Tibial nerve (tissue), 4 donors: Measurements from ENCODE around the gene STARD13. TPM values are rescaled to one million over a fixed set of nuclear protein-coding genes. Genes with fewer than 3 reads are reported as not detected.

Experiments
- DNase-seq, 2 donors: peaks; one replicate each; pipeline ENCODE4 v3.0.0-alpha.2; 2019; ENCODE audit warnings: low spot score in 2 of 2
- H3K27ac ChIP-seq, 4 donors: fragments of 200-600 bp; sonication (generic) in 3 of 4; one replicate each; pipeline ENCODE4 v1.5.1; 2017 to 2019; ENCODE audit warnings: mild to moderate bottlenecking in 1 of 4
- H3K27me3 ChIP-seq, 2 donors: fragments of 200-600 bp; sonication (generic) in 1 of 2; one replicate each; pipeline versions ENCODE4 v1.5.1 to v1.6.0; 2017 to 2019
- H3K36me3 ChIP-seq, 3 donors: fragments of 200-600 bp; sonication (generic); one replicate each; pipeline ENCODE4 v1.5.1; 2018 to 2019
- H3K4me1 ChIP-seq, 4 donors: fragments of 200-600 bp; sonication (generic) in 3 of 4; one replicate each; pipeline ENCODE4 v1.5.1; 2017 to 2019
- H3K4me3 ChIP-seq, 4 donors: fragments of 200-600 bp; sonication (generic) in 3 of 4; one replicate each; pipeline ENCODE4 v1.5.1; 2017 to 2019; ENCODE audit warnings: mild to moderate bottlenecking in 1 of 4, moderate library complexity in 1 of 4
- H3K9me3 ChIP-seq, 4 donors: fragments of 200-600 bp; sonication (generic) in 3 of 4; one replicate each; pipeline ENCODE4 v1.5.1; 2017 to 2019
- CTCF ChIP-seq, 5 experiments: fragments of 200-600 bp in 3 of 5; fragments of 450-650 bp in 2 of 5; sonication (generic) in 3 of 5; IDR thresholded peaks; one replicate each; pipeline ENCODE4 v1.5.1; 2016 to 2019; ENCODE audit warnings: antibody characterized with exemption in 5 of 5, mild to moderate bottlenecking in 3 of 5, moderate library complexity in 2 of 5
- EP300 ChIP-seq, 2 donors: sonication (generic); formaldehyde crosslinking; IDR thresholded peaks; one replicate each; pipeline ENCODE4 v1.6.1; 2017; ENCODE audit warnings: antibody characterized with exemption in 2 of 2, mild to moderate bottlenecking in 1 of 2
- POLR2A ChIP-seq, 2 donors: fragments of 450-650 bp; IDR thresholded peaks; one replicate each; pipeline ENCODE4 v1.6.1; 2017; ENCODE audit warnings: antibody characterized with exemption in 2 of 2, mild to moderate bottlenecking in 2 of 2, moderate library complexity in 2 of 2
- WGBS, 2 donors: methylation state at CpG; one replicate each; pipeline ENCODE4 v1.1.5; 2018; 5-methylcytosine and 5-hydroxymethylcytosine counted together
- total RNA-seq, 4 donors: library from RNA; depleted of rRNA; stranded (reverse); fragments of >200 nt; gene quantifications; one replicate each; pipeline ENCODE4 v1.1.0, GENCODE V29; 2016

STARD13 gene
- total RNA-seq, 4 donors from 2014 or later, result 52.7 to 125 (median 80.0) TPM

DNA sequence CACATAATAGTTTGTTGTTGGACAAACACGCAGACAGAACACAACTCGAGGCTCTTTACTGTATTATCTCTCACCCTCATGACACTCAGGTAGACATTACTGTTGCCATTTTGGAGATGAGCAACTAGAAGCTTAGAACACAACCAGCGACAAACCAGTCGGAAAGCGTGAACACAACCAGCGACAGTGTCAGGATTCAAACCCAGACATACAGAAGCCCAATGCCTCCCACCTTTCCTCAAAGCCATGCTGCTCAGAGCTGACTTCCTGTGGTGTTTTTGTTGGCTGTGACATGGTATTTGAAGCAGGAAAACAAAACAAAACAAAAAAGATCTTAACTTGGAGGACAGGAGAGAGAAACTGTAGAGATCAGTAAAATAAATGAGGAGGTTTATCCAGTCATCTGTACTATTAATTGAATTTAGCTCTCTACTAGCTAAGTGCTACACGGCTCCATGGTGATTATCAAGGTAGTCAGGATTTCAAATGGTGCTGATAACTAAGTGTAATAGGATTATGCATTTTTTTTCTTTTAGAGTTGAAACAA lies 92.1 kb downstream of the STARD13 start:
- peak overlapping the region in 3 of 4 donors; percentile 34 to 87 (median 84) for H3K27ac ChIP-seq
- no peak for TF ChIP-seq POLR2A (IDR thresholded peaks at IDR 0.05)
- no peak for TF ChIP-seq EP300 (IDR thresholded peaks at IDR 0.05)
- no peak for TF ChIP-seq CTCF (IDR thresholded peaks at IDR 0.05)
- no peaks in the 10 kb centered on the region for H3K36me3 ChIP-seq
- H3K27me3 ChIP-seq, result no peaks in the 10 kb centered on the region
- no peaks in the 10 kb centered on the region for H3K9me3 ChIP-seq
- H3K4me3 ChIP-seq, result no peak overlapping the region
- 67 to 68% methylated on average over 7 of the region's 7 CpGs for WGBS, 2 donors
- H3K4me1 ChIP-seq, result peaks cover 0 to 97% (median 41%) of the 10 kb centered on the region in 4 donors
- no peak for DNase-seq

DNA sequence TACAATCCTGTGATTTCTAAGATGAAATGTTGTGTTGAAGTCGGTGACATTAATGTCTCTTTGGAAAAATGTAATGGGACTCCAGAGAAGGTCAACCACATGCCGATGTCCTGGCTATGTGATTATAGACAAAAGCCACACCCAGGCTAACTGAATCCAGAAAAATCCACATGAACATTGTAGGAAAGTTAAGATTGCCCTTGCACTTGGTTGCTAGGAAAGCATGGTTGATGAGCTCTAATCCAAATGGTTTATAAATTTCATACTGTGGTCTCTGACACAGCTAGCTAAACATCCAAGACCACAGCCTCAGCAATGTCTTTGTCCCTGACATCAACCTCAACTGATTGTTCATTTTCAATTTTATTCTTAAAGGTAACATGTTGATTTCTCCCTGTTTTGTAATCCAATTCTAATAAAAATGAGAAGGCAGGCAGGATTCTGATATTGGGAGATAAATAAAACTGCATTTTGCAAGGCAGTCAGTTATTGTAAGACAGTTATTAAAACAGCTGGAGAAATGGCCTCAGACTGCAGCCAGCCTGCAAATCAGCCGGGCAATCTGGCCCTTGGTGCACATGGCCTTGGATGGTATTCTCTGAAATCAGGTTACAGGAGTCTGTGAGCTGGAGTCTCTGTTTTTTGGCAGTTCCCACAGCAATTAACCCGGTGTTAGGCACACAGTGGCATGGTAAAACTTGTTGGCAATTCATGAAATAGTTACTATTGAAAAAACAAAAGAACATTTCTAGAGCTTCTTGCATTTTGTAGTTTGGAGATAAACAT lies 93.9 kb downstream of the STARD13 start:
- H3K27ac ChIP-seq, result peak overlapping the region in 2 of 4 donors; percentile 80 to 87
- TF ChIP-seq EP300 (IDR thresholded peaks at IDR 0.05) (no peak), CTCF (IDR thresholded peaks at IDR 0.05) (no peak), POLR2A (IDR thresholded peaks at IDR 0.05) (no peak)
- DNase-seq, result no peak
- peaks cover 0 to 98% (median 45%) of the 10 kb centered on the region in 4 donors for H3K4me1 ChIP-seq
- no peaks in the 10 kb centered on the region for H3K27me3 ChIP-seq
- H3K4me3 ChIP-seq, result no peak overlapping the region
- WGBS, 2 donors, result 18 to 37% methylated on average over 4 of the region's 4 CpGs
- no peaks in the 10 kb centered on the region for H3K36me3 ChIP-seq
- H3K9me3 ChIP-seq, result no peaks in the 10 kb centered on the region

GRCh38 chr13:33189470-33189869 lies 96.1 kb downstream of the STARD13 start:
- Histone ChIP-seq H3K36me3 (no peaks in the 10 kb centered on the region), H3K9me3 (no peaks in the 10 kb centered on the region), H3K27ac (peak overlapping the region; percentile 38 to 87 (median 62)), H3K4me1 (peaks cover 0 to 99% (median 45%) of the 10 kb centered on the region in 4 donors), H3K4me3 (no peak overlapping the region), H3K27me3 (no peaks in the 10 kb centered on the region)
- no peak for DNase-seq
- WGBS, 2 donors, result 65 to 66% methylated on average over 6 of the region's 6 CpGs
- TF ChIP-seq CTCF (IDR thresholded peaks at IDR 0.05), result no peak
- TF ChIP-seq POLR2A (IDR thresholded peaks at IDR 0.05), result no peak
- no peak for TF ChIP-seq EP300 (IDR thresholded peaks at IDR 0.05)

DNA sequence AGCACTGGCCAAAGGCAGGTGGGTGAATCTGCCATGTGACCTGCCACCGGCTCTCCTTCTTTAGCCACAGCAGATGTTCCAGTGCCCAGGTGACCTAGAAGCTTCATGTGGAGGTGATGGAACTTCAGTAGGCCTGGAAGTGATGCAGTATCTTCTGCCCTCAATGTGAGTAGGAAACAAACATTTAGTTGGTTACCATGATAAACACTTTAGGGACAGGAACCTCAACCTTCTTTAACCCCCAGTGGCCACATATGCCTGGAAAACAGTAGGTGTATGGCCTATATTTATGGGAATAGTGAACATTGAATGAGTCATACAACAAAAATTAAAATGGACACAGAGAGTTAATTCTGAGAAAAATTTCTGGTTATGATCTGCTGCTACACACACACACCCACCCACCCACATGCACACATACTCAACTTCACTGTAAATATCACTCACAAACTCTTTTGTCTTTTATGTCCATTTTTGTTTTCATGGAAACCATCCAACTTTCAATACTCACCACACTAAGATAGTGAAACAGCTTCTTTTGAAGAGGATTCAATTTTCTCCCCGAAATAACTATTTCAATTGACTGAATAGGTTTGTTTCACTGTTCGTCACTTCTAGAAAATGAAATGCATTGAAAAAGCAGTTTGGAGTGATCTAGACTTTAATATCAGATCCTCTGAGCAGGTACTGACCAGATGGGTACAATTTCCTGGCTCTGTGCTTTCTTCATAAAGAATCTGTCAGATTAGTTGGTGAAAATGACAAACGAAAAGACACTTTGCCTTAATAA lies 97.3 kb downstream of the STARD13 start:
- 28 to 32% methylated on average over 4 of the region's 4 CpGs for WGBS, 2 donors
- peak overlapping the region in 3 of 4 donors; percentile 62 to 87 (median 80) for H3K27ac ChIP-seq
- no peaks in the 10 kb centered on the region for H3K27me3 ChIP-seq
- no peak for DNase-seq
- H3K4me1 ChIP-seq, result peaks cover 0 to 99% (median 45%) of the 10 kb centered on the region in 4 donors
- no peaks in the 10 kb centered on the region for H3K9me3 ChIP-seq
- no peak for TF ChIP-seq EP300 (IDR thresholded peaks at IDR 0.05)
- TF ChIP-seq POLR2A (IDR thresholded peaks at IDR 0.05), result no peak
- no peak for TF ChIP-seq CTCF (IDR thresholded peaks at IDR 0.05)
- peak overlapping the region in 1 of 4 donors; percentile 6 for H3K4me3 ChIP-seq
- H3K36me3 ChIP-seq, result no peaks in the 10 kb centered on the region
